Epithelial cell of proximal tubule (primary cell): ENCODE results near the gene CLMP. TPM values are rescaled to one million over a fixed set of nuclear protein-coding genes. Genes with fewer than 3 reads are reported as not detected.

Experiments used
- DNase-seq: peaks from one replicate; pipeline ENCODE4 v3.0.0-alpha.2; 2011; ENCODE audit warnings: low read depth
- H3K4me3 ChIP-seq: 2 replicates; pipeline ENCODE4 v1.5.1; 2011; ENCODE audit warnings: low read depth, mild to moderate bottlenecking, low read length
- total RNA-seq: library from RNA; depleted of rRNA; stranded (reverse); fragments of >200 nt; gene quantifications from 2 replicates; pipeline ENCODE4 v1.2.3, GENCODE V29; 2015
- TF ChIP-seq, protein P1 (sequence below): conservative IDR thresholded peaks from 2 replicates; pipeline ENCODE4 v1.5.1; 2012; ENCODE audit warnings: low read depth, mild to moderate bottlenecking, low read length

Gene CLMP
- total RNA-seq, 1 donor from 2014 or later = 19.0 TPM

DNA sequence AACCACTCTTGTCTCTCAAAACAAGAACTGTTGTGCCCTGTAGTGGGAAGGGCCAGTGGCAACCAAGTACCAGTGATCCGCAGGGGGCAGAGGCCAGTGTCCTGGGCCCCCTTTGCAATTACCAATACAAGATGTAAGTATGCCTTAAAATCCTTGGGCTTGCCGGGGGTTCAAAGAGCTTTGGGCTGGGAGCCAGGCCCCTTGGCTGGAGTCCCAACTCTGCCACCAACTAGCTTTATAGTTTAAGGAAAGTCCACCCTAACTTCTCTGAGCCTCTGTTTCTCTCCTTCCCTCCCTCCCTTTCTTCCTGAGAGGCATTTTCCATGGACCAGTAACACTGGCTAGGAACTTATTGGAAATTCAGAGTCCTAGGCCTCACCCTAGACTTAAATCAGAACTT, 15.5 kb downstream of the CLMP start:
- TF ChIP-seq, protein P1, sequence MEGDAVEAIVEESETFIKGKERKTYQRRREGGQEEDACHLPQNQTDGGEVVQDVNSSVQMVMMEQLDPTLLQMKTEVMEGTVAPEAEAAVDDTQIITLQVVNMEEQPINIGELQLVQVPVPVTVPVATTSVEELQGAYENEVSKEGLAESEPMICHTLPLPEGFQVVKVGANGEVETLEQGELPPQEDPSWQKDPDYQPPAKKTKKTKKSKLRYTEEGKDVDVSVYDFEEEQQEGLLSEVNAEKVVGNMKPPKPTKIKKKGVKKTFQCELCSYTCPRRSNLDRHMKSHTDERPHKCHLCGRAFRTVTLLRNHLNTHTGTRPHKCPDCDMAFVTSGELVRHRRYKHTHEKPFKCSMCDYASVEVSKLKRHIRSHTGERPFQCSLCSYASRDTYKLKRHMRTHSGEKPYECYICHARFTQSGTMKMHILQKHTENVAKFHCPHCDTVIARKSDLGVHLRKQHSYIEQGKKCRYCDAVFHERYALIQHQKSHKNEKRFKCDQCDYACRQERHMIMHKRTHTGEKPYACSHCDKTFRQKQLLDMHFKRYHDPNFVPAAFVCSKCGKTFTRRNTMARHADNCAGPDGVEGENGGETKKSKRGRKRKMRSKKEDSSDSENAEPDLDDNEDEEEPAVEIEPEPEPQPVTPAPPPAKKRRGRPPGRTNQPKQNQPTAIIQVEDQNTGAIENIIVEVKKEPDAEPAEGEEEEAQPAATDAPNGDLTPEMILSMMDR = no peak
- H3K4me3 ChIP-seq = no peak overlapping the region
- DNase-seq = no peak

DNA sequence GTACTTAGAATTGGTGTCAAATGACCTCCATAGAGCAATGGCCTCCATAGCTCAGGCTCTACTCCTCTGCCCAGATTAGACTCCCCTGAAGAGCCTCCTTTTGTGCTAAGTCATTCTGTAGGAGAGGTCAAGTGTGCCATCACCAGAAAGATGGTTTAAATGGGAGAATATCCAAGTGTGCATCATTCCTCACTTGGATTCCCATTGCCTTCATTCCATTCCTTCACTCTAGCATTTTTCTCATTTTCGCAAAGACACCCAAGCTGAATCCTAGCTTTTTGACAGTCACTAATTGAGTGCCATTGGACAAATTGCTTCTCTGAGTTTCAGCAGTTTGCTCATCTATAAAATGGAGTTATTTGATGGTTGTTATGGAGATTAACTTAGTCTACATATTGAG, 16.9 kb downstream of the CLMP start:
- TF ChIP-seq, protein P1 = no peak
- H3K4me3 ChIP-seq = no peak overlapping the region
- DNase-seq = no peak

- TF ChIP-seq, protein P1 = no peak
- H3K4me3 ChIP-seq = no peak overlapping the region
- no peak for DNase-seq
Observed at GRCh38 chr11:123176785-123177184, 18.3 kb downstream of the CLMP start.

GRCh38 chr11:123174196-123175183, 20.6 kb downstream of the CLMP start:
- TF ChIP-seq, protein P1 = no peak
- no peak overlapping the region for H3K4me3 ChIP-seq
- peak; percentile 91 for DNase-seq

DNA sequence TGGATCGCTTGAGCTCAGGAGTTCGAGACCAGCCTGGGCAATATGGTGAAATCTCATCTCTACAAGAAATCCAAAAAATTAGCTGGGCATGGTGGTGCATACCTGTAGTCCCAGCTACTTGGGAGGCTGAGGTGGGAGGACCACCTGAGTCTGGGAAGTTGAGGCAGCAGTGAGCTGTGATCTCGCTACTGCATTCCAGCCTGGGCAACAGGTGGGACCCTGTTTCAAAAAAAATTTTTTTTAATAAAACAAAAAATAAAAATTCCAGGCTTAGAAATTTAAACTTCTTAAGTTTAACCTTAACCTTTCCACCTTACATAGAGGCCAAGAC, 21.2 kb downstream of the CLMP start:
- TF ChIP-seq, protein P1 = no peak
- no peak for DNase-seq
- H3K4me3 ChIP-seq = no peak overlapping the region

DNA sequence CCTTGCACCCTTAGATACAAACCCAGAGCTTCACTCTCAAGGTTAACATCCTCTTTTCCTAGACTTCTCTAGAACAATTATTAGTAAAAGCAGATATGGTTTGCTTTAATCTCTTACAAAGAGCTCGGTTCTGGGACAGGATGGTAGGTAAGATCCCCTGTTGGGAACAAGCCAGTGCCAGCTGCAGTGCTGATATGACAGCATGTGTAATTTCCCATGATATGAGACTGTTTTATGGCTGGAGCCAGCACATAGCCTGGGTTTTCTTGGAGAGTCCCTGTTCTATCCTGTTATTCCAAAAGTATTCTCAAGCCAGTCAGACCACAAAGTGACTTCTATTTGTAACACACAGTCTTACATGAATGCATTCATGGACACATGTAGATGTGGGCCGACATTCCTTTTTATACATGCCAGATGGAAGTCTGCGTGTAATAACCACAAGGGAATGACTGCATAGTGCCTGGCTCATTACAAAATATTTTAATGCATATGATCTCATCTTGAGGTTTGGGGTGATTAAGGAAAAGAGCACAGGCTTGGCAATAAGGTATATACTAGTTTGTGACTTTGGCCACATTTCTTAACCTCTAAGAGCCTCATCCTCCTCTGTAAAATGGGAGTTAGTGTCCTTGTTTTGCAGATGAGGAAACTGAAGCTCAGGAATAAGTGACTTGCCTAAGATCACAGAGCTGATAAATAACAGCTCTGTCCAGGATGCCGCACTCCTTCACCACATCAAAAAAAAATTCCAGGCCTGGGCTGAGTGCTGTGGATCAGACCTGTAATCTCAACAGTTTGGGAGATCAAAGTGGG, 21.8 kb downstream of the CLMP start:
- DNase-seq = no peak
- H3K4me3 ChIP-seq = no peak overlapping the region
- TF ChIP-seq, protein P1 = no peak
